Mesenchymal stem cell (in vitro differentiated cells and primary cell): ENCODE data around the gene ENDOD1.

Experiments
- DNase-seq: peaks from one replicate; pipeline ENCODE4 v3.0.0-alpha.2; 2013
- H2AFZ ChIP-seq: one replicate; pipeline ENCODE4 v1.6.1; 2013; ENCODE audit warnings: low read depth, mild to moderate bottlenecking, control low read depth, inconsistent platforms, low read length, moderate library complexity
- H2AK5ac ChIP-seq: 2 replicates; pipeline ENCODE4 v1.6.1; 2013; ENCODE audit warnings: low read length, moderate library complexity, mild to moderate bottlenecking, inconsistent platforms; ENCODE audit not compliant: severe bottlenecking
- H2BK120ac ChIP-seq: one replicate; pipeline ENCODE4 v1.6.1; 2013; ENCODE audit warnings: low read depth, mild to moderate bottlenecking, inconsistent platforms, low read length, moderate library complexity
- H2BK12ac ChIP-seq, 2 experiments: one replicate each; pipeline ENCODE4 v1.6.1; 2013; ENCODE audit warnings: inconsistent platforms in 2 of 2, low read length in 2 of 2, mild to moderate bottlenecking in 2 of 2, moderate library complexity in 2 of 2, control low read depth in 1 of 2
- H2BK15ac ChIP-seq: one replicate; pipeline ENCODE4 v1.6.1; 2013; ENCODE audit warnings: mild to moderate bottlenecking, low read depth, inconsistent platforms; ENCODE audit not compliant: poor library complexity, severe bottlenecking
- H2BK5ac ChIP-seq: 2 replicates; pipeline ENCODE4 v1.6.1; 2013; ENCODE audit warnings: low read depth, mild to moderate bottlenecking, low read length, control low read depth, inconsistent platforms; ENCODE audit not compliant: poor library complexity, severe bottlenecking
- H3K14ac ChIP-seq, 2 experiments: one replicate each; pipeline ENCODE4 v1.6.1; 2013; ENCODE audit warnings: inconsistent platforms in 2 of 2, low read length in 2 of 2, control low read depth in 1 of 2, mild to moderate bottlenecking in 1 of 2, moderate library complexity in 1 of 2
- H3K18ac ChIP-seq, 2 experiments: one replicate each; pipeline ENCODE4 v1.6.1; 2013; ENCODE audit warnings: inconsistent platforms in 2 of 2, low read length in 2 of 2, control low read depth in 1 of 2, low read depth in 1 of 2, mild to moderate bottlenecking in 1 of 2
- H3K23ac ChIP-seq, 2 experiments: one replicate each; pipeline ENCODE4 v1.6.1; 2013; ENCODE audit warnings: inconsistent platforms in 2 of 2, low read length in 2 of 2, mild to moderate bottlenecking in 2 of 2, moderate library complexity in 2 of 2, control low read depth in 1 of 2
- H3K27ac ChIP-seq: 2 replicates; pipeline ENCODE4 v1.5.1; 2013; ENCODE audit warnings: mild to moderate bottlenecking, moderate library complexity, low read length, control low read depth, inconsistent platforms; ENCODE audit not compliant: poor library complexity, severe bottlenecking
- H3K27me3 ChIP-seq, 2 experiments: 2 replicates each; pipeline versions ENCODE4 v1.6.1 to v1.7.0; 2013; ENCODE audit warnings: low read length in 2 of 2, mild to moderate bottlenecking in 2 of 2, moderate library complexity in 2 of 2, control low read depth in 1 of 2, inconsistent platforms in 1 of 2; ENCODE audit not compliant: control insufficient read depth in 1 of 2, insufficient read depth in 1 of 2
- H3K36me3 ChIP-seq, 2 experiments: 2 replicates each; pipeline versions ENCODE4 v1.6.1 to v1.7.0; 2013; ENCODE audit warnings: low read length in 2 of 2, control low read depth in 1 of 2, inconsistent platforms in 1 of 2, low read depth in 1 of 2, mild to moderate bottlenecking in 1 of 2; ENCODE audit not compliant: insufficient read depth in 2 of 2, control insufficient read depth in 1 of 2
- H3K4ac ChIP-seq, 2 experiments: one replicate each; pipeline ENCODE4 v1.6.1; 2013; ENCODE audit warnings: inconsistent platforms in 2 of 2, low read length in 2 of 2, mild to moderate bottlenecking in 2 of 2, moderate library complexity in 2 of 2, control low read depth in 1 of 2, low read depth in 1 of 2
- H3K4me1 ChIP-seq: 2 replicates; pipeline ENCODE4 v1.6.1; 2013; ENCODE audit warnings: low read depth, low read length, control low read depth; ENCODE audit not compliant: control insufficient read depth, insufficient read depth
- H3K4me2 ChIP-seq: 2 replicates; pipeline ENCODE4 v1.6.1; 2013; ENCODE audit warnings: low read length, mild to moderate bottlenecking, inconsistent platforms; ENCODE audit not compliant: poor library complexity, severe bottlenecking
- H3K4me3 ChIP-seq, 2 experiments: 2 replicates each; pipeline versions ENCODE4 v1.5.1 to v1.7.0; 2013; ENCODE audit warnings: low read length in 2 of 2, mild to moderate bottlenecking in 2 of 2, control low read depth in 1 of 2, low read depth in 1 of 2; ENCODE audit not compliant: insufficient read depth in 1 of 2
- H3K79me1 ChIP-seq: replicated peaks from 2 replicates; pipeline ENCODE4 v1.6.1; 2013; ENCODE audit warnings: mild to moderate bottlenecking, control low read depth, low read length, inconsistent platforms; ENCODE audit not compliant: poor library complexity, severe bottlenecking
- H3K9ac ChIP-seq: 2 replicates; pipeline ENCODE4 v1.7.0; 2013; ENCODE audit warnings: mild to moderate bottlenecking, low read length, moderate library complexity
- H3K9me3 ChIP-seq: 2 replicates; pipeline ENCODE4 v1.7.0; 2013; ENCODE audit warnings: mild to moderate bottlenecking, low read length; ENCODE audit not compliant: control insufficient read depth
- H4K8ac ChIP-seq: one replicate; pipeline ENCODE4 v1.6.1; 2013; ENCODE audit warnings: inconsistent platforms, mild to moderate bottlenecking, low read length, moderate library complexity
- H4K91ac ChIP-seq: one replicate; pipeline ENCODE4 v1.6.1; 2013; ENCODE audit warnings: mild to moderate bottlenecking, low read length, inconsistent platforms
- WGBS: methylation state at CpG from one replicate; pipeline ENCODE4 v1.1.7; 2013; ENCODE audit warnings: mixed read lengths; 5-methylcytosine and 5-hydroxymethylcytosine counted together

Gene ENDOD1

DNA sequence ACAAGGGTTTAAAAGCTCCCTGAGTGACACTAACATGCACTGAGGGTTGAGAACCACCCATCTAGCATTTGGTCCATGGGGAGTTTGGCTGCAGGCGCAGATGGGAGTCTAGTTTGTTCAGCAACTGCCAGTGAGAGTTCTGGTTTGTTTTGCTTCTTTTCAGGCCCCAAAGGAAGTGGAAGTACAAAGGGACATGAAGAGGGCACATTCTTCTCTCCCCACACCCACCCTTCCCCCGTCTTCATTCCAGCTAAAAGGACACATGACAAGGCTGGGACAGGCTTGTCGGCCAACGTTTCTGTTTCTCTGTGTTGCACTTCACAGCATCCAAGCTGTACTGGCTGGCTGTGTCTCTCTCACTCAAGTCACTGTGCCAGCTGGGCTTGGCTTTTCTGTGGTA, 8.2 kb upstream of the ENDOD1 start:
- no peak overlapping the region for H3K4me3 ChIP-seq
- H4K8ac ChIP-seq, result peak overlapping the region; percentile 65
- H4K91ac ChIP-seq, result no peak overlapping the region
- H2BK5ac ChIP-seq, result no peak overlapping the region
- H3K79me1 ChIP-seq, result no peaks in the 10 kb centered on the region
- H3K4me1 ChIP-seq, result peaks cover 5% of the 10 kb centered on the region
- peak overlapping the region; percentile 82 for H2BK120ac ChIP-seq
- no peak overlapping the region for H3K14ac ChIP-seq
- H3K23ac ChIP-seq, result no peak overlapping the region
- peak overlapping the region; percentile 47 to 69 for H3K4ac ChIP-seq
- H3K9me3 ChIP-seq, result no peaks in the 10 kb centered on the region
- no peak overlapping the region for H2BK15ac ChIP-seq
- no peak overlapping the region for H3K4me2 ChIP-seq
- H3K36me3 ChIP-seq, result no peaks in the 10 kb centered on the region
- no peak overlapping the region for H3K9ac ChIP-seq
- 29% methylated on average over 4 of the region's 4 CpGs for WGBS
- no peak overlapping the region for H3K27ac ChIP-seq
- H3K18ac ChIP-seq, result peak overlapping the region; percentile 34 to 40
- H3K27me3 ChIP-seq, result no peaks in the 10 kb centered on the region
- peak; percentile 20 for DNase-seq
- no peak overlapping the region for H2AFZ ChIP-seq
- no peak overlapping the region for H2AK5ac ChIP-seq
- peak overlapping the region; percentile 34 to 85 for H2BK12ac ChIP-seq

DNA sequence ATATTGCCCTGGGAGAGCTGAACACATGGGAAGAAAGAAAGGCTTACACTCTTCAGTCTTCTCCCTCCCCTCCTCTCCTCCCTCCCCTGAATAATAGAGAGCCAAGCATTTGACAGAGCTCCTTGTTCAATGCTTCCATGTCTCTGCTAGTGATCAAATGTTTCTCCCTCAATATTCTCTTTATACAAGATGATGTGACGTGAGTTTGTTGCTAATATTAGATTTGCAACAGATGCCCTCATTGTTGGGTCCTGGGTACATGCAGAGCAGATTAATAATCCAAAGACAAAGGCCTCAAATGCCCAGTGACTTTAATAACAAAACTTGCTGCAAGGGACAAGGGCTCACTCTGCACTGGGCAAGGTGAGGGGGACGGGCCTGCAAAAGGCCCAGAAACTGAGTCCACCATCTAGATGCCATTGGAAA, 7.1 kb upstream of the ENDOD1 start:
- Histone ChIP-seq H3K27me3 (no peaks in the 10 kb centered on the region), H2BK12ac (no peak overlapping the region), H2BK5ac (no peak overlapping the region), H3K4me1 (peaks cover 5% of the 10 kb centered on the region), H2AK5ac (no peak overlapping the region), H3K9ac (no peak overlapping the region), H3K23ac (no peak overlapping the region), H3K79me1 (no peaks in the 10 kb centered on the region), H2BK15ac (peak overlapping the region; percentile 54), H3K4me3 (no peak overlapping the region), H3K4me2 (no peak overlapping the region), H3K4ac (no peak overlapping the region), H3K18ac (no peak overlapping the region), H4K8ac (no peak overlapping the region), H3K36me3 (no peaks in the 10 kb centered on the region), H3K27ac (no peak overlapping the region), H3K14ac (no peak overlapping the region), H3K9me3 (no peaks in the 10 kb centered on the region), H2AFZ (no peak overlapping the region), H4K91ac (no peak overlapping the region), H2BK120ac (no peak overlapping the region)
- no peak for DNase-seq
- WGBS, result 68% methylated on average over 2 of the region's 2 CpGs

DNA sequence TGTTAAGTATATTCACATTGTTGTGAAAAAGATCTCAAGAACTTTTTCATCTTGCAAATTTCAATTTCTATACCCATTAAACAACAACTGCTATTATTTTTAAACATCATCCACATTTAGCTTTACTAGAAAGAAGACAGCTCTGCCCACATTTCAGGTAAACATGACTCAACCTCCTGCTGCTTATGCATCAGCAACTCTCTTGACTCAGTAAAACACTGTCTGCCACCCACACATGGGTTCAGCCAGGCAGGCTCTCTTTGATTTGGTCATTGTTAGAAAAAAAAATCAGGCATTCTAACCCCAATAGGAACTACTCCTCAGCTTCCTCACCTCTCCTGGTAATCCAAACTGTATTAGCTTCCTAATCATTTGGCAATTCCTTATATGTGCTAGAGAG, 5.1 kb upstream of the ENDOD1 start:
- no peak overlapping the region for H2BK5ac ChIP-seq
- no peak overlapping the region for H3K27ac ChIP-seq
- no peak overlapping the region for H3K4ac ChIP-seq
- H4K91ac ChIP-seq, result no peak overlapping the region
- no peak overlapping the region for H3K4me2 ChIP-seq
- no peaks in the 10 kb centered on the region for H3K27me3 ChIP-seq
- no peak overlapping the region for H3K18ac ChIP-seq
- no peak overlapping the region for H2BK15ac ChIP-seq
- no peak overlapping the region for H3K4me3 ChIP-seq
- no peak overlapping the region for H2AFZ ChIP-seq
- H3K23ac ChIP-seq, result no peak overlapping the region
- H2AK5ac ChIP-seq, result no peak overlapping the region
- H4K8ac ChIP-seq, result no peak overlapping the region
- H3K9me3 ChIP-seq, result no peaks in the 10 kb centered on the region
- no peaks in the 10 kb centered on the region for H3K36me3 ChIP-seq
- no peak overlapping the region for H3K9ac ChIP-seq
- no peak overlapping the region for H3K14ac ChIP-seq
- H2BK12ac ChIP-seq, result no peak overlapping the region
- no peaks in the 10 kb centered on the region for H3K79me1 ChIP-seq
- no peak overlapping the region for H2BK120ac ChIP-seq
- H3K4me1 ChIP-seq, result peaks cover 7% of the 10 kb centered on the region
- no peak for DNase-seq

DNA sequence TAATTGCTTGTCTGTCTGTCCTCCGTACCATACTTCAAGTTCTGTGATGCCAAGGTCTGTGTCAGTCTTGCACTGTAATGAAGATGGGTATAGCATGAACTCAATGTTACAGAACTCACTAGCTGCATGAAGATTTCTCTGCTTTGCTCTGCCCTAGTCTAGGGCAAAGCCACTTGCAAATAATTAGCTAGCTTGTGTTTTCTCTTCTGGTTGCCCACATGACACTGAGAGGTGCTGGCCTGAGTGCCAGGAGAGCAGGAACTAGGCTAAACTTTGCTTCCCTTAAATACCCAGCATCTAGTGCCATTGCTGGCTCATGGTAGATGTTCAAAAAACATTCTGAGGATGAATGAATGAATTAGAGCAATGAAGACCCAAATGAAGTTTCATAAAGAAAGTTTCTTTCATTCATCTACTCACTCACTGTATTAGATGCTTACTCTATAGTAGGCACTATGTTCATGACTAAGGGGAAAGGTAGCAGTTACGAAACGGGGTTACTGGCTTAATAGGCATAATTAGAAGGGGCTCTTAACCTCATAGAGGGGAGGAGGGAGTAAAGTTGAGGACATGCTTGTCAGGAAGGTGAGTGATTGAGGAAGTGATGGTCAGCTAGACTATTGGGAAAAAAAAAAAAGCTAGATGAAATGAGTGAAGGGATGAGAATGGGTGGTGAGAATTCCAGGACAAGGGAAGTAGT, 4.4 kb upstream of the ENDOD1 start:
- H3K4me3 ChIP-seq, result no peak overlapping the region
- peak overlapping the region in 1 of 2 experiments; percentile 25 for H2BK12ac ChIP-seq
- H3K4ac ChIP-seq, result no peak overlapping the region
- no peaks in the 10 kb centered on the region for H3K36me3 ChIP-seq
- no peak overlapping the region for H3K9ac ChIP-seq
- H3K18ac ChIP-seq, result no peak overlapping the region
- H2BK120ac ChIP-seq, result no peak overlapping the region
- no peak overlapping the region for H3K14ac ChIP-seq
- no peaks in the 10 kb centered on the region for H3K27me3 ChIP-seq
- no peak overlapping the region for H3K27ac ChIP-seq
- H2BK15ac ChIP-seq, result no peak overlapping the region
- H2AFZ ChIP-seq, result no peak overlapping the region
- no peak overlapping the region for H4K91ac ChIP-seq
- H3K9me3 ChIP-seq, result no peaks in the 10 kb centered on the region
- H4K8ac ChIP-seq, result no peak overlapping the region
- no peak overlapping the region for H2BK5ac ChIP-seq
- H3K79me1 ChIP-seq, result no peaks in the 10 kb centered on the region
- WGBS, result 87% methylated on average over 3 of the region's 3 CpGs
- no peak overlapping the region for H3K23ac ChIP-seq
- H3K4me2 ChIP-seq, result no peak overlapping the region
- H2AK5ac ChIP-seq, result no peak overlapping the region
- DNase-seq, result no peak
- H3K4me1 ChIP-seq, result peaks cover 7% of the 10 kb centered on the region
